NB4 (cell line): Measurements from ENCODE around the gene ADGRB3.

ENCODE experiments used
- DNase-seq: peaks from one replicate; pipeline ENCODE4 v3.0.0; 2010; ENCODE audit warnings: low read depth
- H3K4me3 ChIP-seq: one replicate; pipeline ENCODE4 v1.5.1; 2011; ENCODE audit warnings: mild to moderate bottlenecking, low read depth, low read length, moderate library complexity
- MYC ChIP-seq: IDR thresholded peaks from 2 replicates; pipeline ENCODE4 v1.6.1; 2011; ENCODE audit warnings: low read depth, low read length
- POLR2A ChIP-seq: IDR thresholded peaks from 2 replicates; pipeline ENCODE4 v1.6.1; 2011; ENCODE audit warnings: mild to moderate bottlenecking; ENCODE audit not compliant: insufficient read length; ENCODE audit errors: extremely low read depth
- TF ChIP-seq, protein P1 (sequence below): IDR thresholded peaks from one replicate; pipeline ENCODE4 v1.5.1; 2012; ENCODE audit warnings: low read depth, low read length
- TF ChIP-seq, protein P2 (sequence below): IDR thresholded peaks from 2 replicates; pipeline ENCODE4 v1.6.1; 2011; ENCODE audit warnings: low read depth, low read length

The ADGRB3 gene

DNA sequence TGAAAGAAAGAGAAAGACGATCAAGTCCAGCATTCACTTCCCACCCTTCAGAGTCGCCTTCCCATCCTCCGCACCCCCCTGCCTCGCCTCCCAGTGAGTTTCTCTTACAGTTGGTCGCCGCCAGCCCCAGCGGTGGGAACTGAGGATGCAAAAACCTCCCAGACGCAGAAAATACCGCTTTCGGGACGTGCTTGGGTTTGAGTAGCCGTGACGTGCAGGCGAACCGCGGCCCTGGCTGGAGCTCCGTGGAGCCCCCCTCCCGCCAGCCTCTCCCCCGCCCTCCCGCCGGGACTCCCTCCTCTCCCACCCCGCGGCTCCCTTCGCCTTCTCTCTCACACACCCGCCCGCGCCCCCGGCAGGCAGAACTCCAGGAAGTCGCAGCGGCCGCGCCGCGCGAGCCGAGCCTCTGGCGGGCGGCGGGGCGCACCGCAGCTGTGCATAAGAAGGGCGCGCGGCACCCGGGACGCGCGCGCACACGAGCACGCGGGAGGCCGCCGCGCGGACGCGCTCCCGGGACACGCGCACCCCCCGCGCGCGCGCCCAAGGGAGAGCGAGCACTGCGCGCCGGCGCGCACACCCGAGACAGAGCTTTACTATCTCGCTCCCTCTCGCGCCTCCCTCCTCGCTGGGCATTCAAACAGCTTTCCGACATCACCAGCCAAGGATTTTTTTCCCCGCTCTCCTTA lies at the start of gene ADGRB3:
Gene ADGRB3 (plus strand): TSS at position 557 of the 686 bp plus-strand sequence. CDS start 3,394 bp downstream, outside the sequence.
- no peak within 1 kb of the TSS for H3K4me3 ChIP-seq
- TF ChIP-seq, protein P1, sequence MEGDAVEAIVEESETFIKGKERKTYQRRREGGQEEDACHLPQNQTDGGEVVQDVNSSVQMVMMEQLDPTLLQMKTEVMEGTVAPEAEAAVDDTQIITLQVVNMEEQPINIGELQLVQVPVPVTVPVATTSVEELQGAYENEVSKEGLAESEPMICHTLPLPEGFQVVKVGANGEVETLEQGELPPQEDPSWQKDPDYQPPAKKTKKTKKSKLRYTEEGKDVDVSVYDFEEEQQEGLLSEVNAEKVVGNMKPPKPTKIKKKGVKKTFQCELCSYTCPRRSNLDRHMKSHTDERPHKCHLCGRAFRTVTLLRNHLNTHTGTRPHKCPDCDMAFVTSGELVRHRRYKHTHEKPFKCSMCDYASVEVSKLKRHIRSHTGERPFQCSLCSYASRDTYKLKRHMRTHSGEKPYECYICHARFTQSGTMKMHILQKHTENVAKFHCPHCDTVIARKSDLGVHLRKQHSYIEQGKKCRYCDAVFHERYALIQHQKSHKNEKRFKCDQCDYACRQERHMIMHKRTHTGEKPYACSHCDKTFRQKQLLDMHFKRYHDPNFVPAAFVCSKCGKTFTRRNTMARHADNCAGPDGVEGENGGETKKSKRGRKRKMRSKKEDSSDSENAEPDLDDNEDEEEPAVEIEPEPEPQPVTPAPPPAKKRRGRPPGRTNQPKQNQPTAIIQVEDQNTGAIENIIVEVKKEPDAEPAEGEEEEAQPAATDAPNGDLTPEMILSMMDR: no peak
- TF ChIP-seq, protein P2, sequence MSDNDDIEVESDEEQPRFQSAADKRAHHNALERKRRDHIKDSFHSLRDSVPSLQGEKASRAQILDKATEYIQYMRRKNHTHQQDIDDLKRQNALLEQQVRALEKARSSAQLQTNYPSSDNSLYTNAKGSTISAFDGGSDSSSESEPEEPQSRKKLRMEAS: no peak
- peak; percentile 57 for DNase-seq

DNA sequence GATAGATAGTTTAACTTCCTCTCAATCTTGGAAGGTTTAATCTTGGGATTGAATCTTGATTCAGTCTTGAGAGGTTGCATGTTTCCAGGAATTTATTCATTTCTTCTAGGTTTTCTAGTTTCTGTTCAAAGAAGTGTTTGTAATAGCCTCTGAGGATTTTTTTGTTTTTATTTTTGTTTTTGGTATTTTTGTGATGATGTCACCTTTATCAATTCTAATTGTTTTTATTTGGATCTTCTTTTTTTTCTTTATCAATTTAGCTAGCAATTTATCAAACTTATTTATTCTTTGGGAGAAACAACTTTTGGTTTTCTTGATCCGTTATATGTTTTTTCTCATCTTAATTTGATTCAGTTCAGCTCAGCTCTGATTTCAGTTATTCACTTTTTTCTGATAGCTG lies 41.5 kb upstream of the ADGRB3 start:
- no peak overlapping the region for H3K4me3 ChIP-seq
- DNase-seq: no peak
- TF ChIP-seq, protein P1: no peak
- TF ChIP-seq MYC (no peak), POLR2A (no peak)
- TF ChIP-seq, protein P2: no peak

DNA sequence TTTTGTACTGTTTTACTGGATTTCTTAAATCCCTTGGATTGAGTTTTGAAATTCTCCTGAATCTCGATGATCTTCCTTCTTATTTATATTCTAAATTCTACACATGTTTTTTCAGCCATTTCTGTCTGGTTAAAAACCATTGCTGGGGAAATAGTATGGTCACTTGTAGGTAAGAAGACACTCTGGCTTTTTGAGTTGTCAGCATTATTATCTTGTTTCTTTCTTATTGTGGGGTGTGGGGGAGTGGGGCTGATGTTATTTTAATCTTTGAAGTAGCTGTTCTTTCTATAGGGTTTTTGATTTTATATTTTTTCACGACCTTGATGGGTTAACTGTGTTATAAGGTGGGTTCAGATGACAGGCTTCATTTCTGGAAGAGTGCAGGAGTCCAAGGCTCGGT lies 37.4 kb upstream of the ADGRB3 start:
- H3K4me3 ChIP-seq: no peak overlapping the region
- no peak for DNase-seq
- TF ChIP-seq POLR2A: no peak
- TF ChIP-seq, protein P1: no peak

DNA sequence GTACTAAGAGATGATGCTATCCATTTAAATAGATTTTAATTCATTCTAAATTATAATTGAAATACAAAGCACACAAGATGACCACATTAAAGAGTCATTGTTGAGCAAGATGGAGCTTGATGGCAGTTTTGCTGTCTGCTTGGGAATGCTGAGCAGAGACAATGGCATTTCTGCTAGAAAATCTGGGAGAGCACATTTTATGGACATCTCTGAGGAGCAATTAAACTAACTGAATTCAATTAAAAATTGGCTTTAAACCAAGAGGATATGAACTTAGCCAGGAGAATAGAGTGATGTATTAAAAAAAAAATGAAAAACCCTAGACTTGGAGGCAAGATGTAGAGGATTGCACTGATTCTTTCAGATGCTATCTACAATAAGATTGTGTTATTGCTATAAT lies 19.1 kb upstream of the ADGRB3 start:
- DNase-seq: no peak
- TF ChIP-seq POLR2A (no peak), MYC (no peak)
- TF ChIP-seq, protein P2: no peak
- TF ChIP-seq, protein P1: no peak
- H3K4me3 ChIP-seq: no peak overlapping the region

DNA sequence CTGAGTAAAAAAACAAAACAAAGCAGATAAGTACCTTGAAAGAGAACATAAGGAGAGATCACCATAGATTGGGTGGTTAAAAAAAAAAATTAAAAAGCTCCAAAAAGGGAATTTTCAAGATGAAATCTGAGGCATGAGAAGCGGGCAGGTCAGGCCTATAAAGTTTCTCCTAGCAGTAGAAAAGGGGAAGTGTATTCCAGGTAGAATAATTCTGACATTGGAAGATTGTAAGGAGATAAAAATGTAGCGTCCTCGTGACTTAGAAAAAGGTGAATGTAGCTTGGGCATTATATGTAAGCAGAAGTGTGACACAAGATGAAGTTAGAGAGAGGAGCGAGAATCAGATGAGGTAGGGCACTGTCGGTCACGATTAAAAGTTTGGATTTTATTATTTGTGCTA lies 9.1 kb upstream of the ADGRB3 start:
- DNase-seq: no peak
- no peak overlapping the region for H3K4me3 ChIP-seq
- TF ChIP-seq, protein P1: no peak
- no peak for TF ChIP-seq POLR2A
- TF ChIP-seq MYC: no peak
- TF ChIP-seq, protein P2: no peak

DNA sequence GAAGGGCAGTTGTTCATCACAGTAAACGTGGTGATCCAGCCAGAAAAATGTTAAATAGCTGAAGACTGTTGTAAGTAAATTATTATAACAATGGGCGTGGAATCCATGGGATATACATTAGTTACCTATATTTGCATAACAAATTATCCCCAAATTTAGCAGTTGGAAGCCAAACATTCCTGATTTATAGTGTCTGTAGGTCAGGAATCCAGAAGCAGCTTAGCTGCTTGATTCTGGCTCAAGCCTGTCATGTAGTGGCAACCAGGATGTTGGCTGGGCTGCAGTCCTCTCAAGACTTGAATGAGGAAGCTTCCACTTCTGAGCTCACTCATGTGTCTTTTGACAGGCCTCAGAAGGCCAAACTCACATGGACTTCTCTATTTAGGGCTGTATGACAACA lies 6.9 kb upstream of the ADGRB3 start:
- no peak for TF ChIP-seq MYC
- TF ChIP-seq, protein P1: no peak
- TF ChIP-seq, protein P2: no peak
- TF ChIP-seq POLR2A: no peak
- no peak overlapping the region for H3K4me3 ChIP-seq
- no peak for DNase-seq
